HL-60 (cell line): ENCODE results near the gene BBS5.

ENCODE experiments used
- POLR2AphosphoS5 ChIP-seq: IDR thresholded peaks from 2 replicates; pipeline ENCODE4 v1.6.1; 2012; ENCODE audit warnings: low read depth
- SPI1 ChIP-seq: IDR thresholded peaks from 2 replicates; pipeline ENCODE4 v1.6.1; 2012; ENCODE audit warnings: low read depth, mild to moderate bottlenecking, borderline replicate concordance
- TF ChIP-seq, protein P1 (sequence below): IDR thresholded peaks from one replicate; pipeline ENCODE4 v1.5.1; 2011; ENCODE audit warnings: low read length, control low read depth, inconsistent platforms; ENCODE audit not compliant: insufficient read depth
- TF ChIP-seq, protein P2 (sequence below): IDR thresholded peaks from 2 replicates; pipeline ENCODE4 v1.6.1; 2012; ENCODE audit warnings: low read depth; ENCODE audit not compliant: insufficient replicate concordance

DNA sequence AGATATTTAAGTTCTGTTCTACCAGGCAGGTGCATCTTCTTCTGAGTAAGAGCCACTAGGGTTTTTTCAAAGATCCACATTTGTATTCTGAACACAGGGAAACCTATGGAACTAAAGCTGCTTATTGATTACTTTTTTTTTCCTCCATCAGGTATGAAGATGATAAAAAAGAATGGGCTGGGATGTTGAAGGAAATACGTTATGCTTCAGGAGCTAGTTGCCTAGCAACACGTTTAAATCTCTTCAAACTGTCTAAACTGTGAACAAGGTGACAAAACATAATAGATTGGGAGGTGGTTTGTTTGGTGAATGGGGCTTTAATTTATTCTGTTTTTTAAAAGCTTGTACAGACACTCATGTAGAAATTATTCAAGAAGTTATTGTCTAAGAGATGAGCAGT, 46.1 kb downstream of the BBS5 start:
- TF ChIP-seq, protein P1, sequence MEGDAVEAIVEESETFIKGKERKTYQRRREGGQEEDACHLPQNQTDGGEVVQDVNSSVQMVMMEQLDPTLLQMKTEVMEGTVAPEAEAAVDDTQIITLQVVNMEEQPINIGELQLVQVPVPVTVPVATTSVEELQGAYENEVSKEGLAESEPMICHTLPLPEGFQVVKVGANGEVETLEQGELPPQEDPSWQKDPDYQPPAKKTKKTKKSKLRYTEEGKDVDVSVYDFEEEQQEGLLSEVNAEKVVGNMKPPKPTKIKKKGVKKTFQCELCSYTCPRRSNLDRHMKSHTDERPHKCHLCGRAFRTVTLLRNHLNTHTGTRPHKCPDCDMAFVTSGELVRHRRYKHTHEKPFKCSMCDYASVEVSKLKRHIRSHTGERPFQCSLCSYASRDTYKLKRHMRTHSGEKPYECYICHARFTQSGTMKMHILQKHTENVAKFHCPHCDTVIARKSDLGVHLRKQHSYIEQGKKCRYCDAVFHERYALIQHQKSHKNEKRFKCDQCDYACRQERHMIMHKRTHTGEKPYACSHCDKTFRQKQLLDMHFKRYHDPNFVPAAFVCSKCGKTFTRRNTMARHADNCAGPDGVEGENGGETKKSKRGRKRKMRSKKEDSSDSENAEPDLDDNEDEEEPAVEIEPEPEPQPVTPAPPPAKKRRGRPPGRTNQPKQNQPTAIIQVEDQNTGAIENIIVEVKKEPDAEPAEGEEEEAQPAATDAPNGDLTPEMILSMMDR: no peak
- TF ChIP-seq, protein P2, sequence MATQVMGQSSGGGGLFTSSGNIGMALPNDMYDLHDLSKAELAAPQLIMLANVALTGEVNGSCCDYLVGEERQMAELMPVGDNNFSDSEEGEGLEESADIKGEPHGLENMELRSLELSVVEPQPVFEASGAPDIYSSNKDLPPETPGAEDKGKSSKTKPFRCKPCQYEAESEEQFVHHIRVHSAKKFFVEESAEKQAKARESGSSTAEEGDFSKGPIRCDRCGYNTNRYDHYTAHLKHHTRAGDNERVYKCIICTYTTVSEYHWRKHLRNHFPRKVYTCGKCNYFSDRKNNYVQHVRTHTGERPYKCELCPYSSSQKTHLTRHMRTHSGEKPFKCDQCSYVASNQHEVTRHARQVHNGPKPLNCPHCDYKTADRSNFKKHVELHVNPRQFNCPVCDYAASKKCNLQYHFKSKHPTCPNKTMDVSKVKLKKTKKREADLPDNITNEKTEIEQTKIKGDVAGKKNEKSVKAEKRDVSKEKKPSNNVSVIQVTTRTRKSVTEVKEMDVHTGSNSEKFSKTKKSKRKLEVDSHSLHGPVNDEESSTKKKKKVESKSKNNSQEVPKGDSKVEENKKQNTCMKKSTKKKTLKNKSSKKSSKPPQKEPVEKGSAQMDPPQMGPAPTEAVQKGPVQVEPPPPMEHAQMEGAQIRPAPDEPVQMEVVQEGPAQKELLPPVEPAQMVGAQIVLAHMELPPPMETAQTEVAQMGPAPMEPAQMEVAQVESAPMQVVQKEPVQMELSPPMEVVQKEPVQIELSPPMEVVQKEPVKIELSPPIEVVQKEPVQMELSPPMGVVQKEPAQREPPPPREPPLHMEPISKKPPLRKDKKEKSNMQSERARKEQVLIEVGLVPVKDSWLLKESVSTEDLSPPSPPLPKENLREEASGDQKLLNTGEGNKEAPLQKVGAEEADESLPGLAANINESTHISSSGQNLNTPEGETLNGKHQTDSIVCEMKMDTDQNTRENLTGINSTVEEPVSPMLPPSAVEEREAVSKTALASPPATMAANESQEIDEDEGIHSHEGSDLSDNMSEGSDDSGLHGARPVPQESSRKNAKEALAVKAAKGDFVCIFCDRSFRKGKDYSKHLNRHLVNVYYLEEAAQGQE: no peak
- no peak for TF ChIP-seq POLR2AphosphoS5
- TF ChIP-seq SPI1: no peak
